SK-N-SH treated with all-trans-retinoic acid at 6 μM for 48 hours (cell line): ENCODE results near the gene TFG.
"Not testable (repeated sequence)": the region's sequence is repeated elsewhere in the genome, so short reads cannot be mapped to it uniquely, and the experiment has no call there.

Experiments
- BACH2 ChIP-seq: fragments of 250-450 bp; sonication (Bioruptor Pico); IDR thresholded peaks from 2 replicates; pipeline ENCODE4 v1.9.0; 2021; ENCODE audit warnings: mild to moderate bottlenecking, borderline replicate concordance
- CREB5 ChIP-seq: fragments of 250-450 bp; sonication (Bioruptor Pico); IDR thresholded peaks from 2 replicates; pipeline ENCODE4 v1.5.1; 2020; ENCODE audit warnings: low read depth, mild to moderate bottlenecking, moderate library complexity
- CSDC2 ChIP-seq: fragments of 250-450 bp; sonication (Bioruptor Pico); IDR thresholded peaks from 2 replicates; pipeline ENCODE4 v1.5.0; 2020; ENCODE audit warnings: mild to moderate bottlenecking, moderate library complexity
- PPARA ChIP-seq: fragments of 250-450 bp; sonication (Bioruptor Pico); IDR thresholded peaks from 2 replicates; pipeline ENCODE4 v1.5.0; 2020; ENCODE audit warnings: mild to moderate bottlenecking, borderline replicate concordance
- RARB ChIP-seq: fragments of 250-450 bp; sonication (Bioruptor Pico); IDR thresholded peaks from 2 replicates; pipeline ENCODE4 v1.8.0; 2021; ENCODE audit warnings: mild to moderate bottlenecking, moderate library complexity
- SNAI2 ChIP-seq: fragments of 250-450 bp; sonication (Bioruptor Pico); IDR thresholded peaks from 2 replicates; pipeline ENCODE4 v1.5.0; 2020; ENCODE audit warnings: mild to moderate bottlenecking, moderate library complexity
- TCF4 ChIP-seq: fragments of 250-450 bp; sonication (Bioruptor Pico); IDR thresholded peaks from 2 replicates; pipeline ENCODE4 v1.8.0; 2021; ENCODE audit warnings: mild to moderate bottlenecking, moderate library complexity, borderline replicate concordance
- ZC3H10 ChIP-seq: fragments of 250-450 bp; sonication (Bioruptor Pico); IDR thresholded peaks from 2 replicates; pipeline ENCODE4 v1.5.1; 2021; ENCODE audit warnings: mild to moderate bottlenecking, moderate library complexity
- ZFP3 ChIP-seq: fragments of 250-450 bp; sonication (Bioruptor Pico); IDR thresholded peaks from 2 replicates; pipeline ENCODE4 v1.5.0; 2020; ENCODE audit warnings: mild to moderate bottlenecking, moderate library complexity
- ZFP30 ChIP-seq: fragments of 450-650 bp; formaldehyde crosslinking; IDR thresholded peaks from 2 replicates; pipeline ENCODE4 v1.5.0; 2022; ENCODE audit warnings: mild to moderate bottlenecking, moderate library complexity
- ZNF565 ChIP-seq: fragments of 450-650 bp; formaldehyde crosslinking; conservative IDR thresholded peaks from 2 replicates; pipeline ENCODE4 v1.5.0; 2020; ENCODE audit warnings: low read depth, mild to moderate bottlenecking, moderate library complexity
- ZNF70 ChIP-seq: fragments of 450-650 bp; formaldehyde crosslinking; IDR thresholded peaks from 2 replicates; pipeline ENCODE4 v1.5.0; 2020; ENCODE audit warnings: mild to moderate bottlenecking, moderate library complexity
- TF ChIP-seq, protein P1 (sequence below): fragments of 250-450 bp; sonication (Bioruptor Pico); IDR thresholded peaks from 2 replicates; pipeline ENCODE4 v1.8.0; 2020; ENCODE audit warnings: mild to moderate bottlenecking, moderate library complexity, borderline replicate concordance
- TF ChIP-seq, protein P2 (sequence below): fragments of 250-450 bp; sonication (Bioruptor Pico); IDR thresholded peaks from 2 replicates; pipeline ENCODE4 v1.8.0; 2021; ENCODE audit warnings: low read depth, mild to moderate bottlenecking, moderate library complexity, borderline replicate concordance

DNA sequence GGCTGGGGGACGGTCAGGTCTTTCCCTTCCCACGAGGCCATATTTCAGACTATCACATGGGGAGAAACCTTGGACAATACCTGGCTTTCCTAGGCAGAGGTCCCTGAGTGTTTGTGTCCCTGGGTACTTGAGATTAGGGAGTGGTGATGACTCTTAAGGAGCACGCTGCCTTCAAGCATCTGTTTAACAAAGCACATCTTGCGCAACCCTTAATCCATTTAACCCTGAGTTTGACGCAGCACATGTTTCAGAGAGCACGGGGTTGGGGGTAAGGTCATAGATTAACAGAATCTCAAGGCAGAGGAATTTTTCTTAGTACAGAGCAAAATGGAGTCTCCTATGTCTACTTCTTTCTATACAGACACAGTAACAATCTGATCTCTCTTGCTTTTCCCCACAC lies 42.6 kb upstream of the TFG start:
- TF ChIP-seq PPARA (CRISPR knock-in tag); CSDC2 (CRISPR knock-in tag); ZFP3 (CRISPR knock-in tag); BACH2 (CRISPR knock-in tag); ZNF70 (CRISPR knock-in tag); SNAI2; CREB5 (CRISPR knock-in tag); ZFP30 (CRISPR knock-in tag); ZNF565; RARB; TCF4 (CRISPR knock-in tag); ZC3H10: not testable (repeated sequence)
- TF ChIP-seq, protein P1, sequence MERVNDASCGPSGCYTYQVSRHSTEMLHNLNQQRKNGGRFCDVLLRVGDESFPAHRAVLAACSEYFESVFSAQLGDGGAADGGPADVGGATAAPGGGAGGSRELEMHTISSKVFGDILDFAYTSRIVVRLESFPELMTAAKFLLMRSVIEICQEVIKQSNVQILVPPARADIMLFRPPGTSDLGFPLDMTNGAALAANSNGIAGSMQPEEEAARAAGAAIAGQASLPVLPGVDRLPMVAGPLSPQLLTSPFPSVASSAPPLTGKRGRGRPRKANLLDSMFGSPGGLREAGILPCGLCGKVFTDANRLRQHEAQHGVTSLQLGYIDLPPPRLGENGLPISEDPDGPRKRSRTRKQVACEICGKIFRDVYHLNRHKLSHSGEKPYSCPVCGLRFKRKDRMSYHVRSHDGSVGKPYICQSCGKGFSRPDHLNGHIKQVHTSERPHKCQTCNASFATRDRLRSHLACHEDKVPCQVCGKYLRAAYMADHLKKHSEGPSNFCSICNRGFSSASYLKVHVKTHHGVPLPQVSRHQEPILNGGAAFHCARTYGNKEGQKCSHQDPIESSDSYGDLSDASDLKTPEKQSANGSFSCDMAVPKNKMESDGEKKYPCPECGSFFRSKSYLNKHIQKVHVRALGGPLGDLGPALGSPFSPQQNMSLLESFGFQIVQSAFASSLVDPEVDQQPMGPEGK (CRISPR knock-in tag): not testable (repeated sequence)
- TF ChIP-seq, protein P2, sequence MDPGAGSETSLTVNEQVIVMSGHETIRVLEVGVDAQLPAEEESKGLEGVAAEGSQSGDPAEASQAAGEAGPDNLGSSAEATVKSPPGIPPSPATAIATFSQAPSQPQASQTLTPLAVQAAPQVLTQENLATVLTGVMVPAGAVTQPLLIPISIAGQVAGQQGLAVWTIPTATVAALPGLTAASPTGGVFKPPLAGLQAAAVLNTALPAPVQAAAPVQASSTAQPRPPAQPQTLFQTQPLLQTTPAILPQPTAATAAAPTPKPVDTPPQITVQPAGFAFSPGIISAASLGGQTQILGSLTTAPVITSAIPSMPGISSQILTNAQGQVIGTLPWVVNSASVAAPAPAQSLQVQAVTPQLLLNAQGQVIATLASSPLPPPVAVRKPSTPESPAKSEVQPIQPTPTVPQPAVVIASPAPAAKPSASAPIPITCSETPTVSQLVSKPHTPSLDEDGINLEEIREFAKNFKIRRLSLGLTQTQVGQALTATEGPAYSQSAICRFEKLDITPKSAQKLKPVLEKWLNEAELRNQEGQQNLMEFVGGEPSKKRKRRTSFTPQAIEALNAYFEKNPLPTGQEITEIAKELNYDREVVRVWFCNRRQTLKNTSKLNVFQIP (CRISPR knock-in tag): not testable (repeated sequence)
